ENCODE measurements around the gene LTF.
A peak's percentile ranks its signal among the peaks of the same experiment; 100 is the strongest.

The LTF gene

DNA sequence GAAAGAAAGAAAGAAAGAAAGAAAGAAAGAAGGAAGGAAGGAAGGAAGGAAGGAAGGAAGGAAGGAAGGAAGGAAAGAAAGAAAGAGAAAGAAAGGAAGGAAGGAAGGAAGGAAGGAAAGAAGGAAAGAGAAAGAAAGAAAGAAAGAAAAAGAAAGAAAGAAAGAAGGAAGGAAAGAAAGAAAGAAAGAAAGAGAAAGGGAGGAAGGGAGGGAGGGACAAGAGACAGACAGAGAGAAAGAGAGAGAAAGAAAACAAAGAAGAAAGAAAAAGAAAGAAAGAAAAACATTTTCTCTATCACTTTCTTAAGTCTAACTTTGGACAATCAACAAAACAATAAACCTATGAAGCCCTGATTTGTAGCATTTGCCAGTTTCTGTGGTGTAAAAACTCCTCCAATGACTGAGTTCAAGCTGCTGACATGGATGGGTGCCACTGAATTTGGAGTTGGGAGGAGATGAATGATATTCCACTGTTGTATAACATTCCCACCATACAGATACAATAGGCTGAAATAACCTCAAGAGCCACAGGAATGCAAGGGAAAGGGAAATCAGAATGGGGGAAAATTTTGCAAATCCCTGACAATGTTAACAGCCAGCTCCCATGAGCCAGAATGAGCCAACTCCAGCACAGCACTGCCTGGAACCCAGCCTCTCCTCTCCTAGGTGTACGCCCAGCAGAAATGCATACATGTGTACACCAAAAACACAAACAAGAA, 18.1 kb upstream of the LTF start:
- Mint-ChIP-seq H3K27ac (no peak overlapping the region), H3K4me1 (no peaks in the 10 kb centered on the region), H3K9me3 (no peaks in the 10 kb centered on the region), H3K36me3 (no peaks in the 10 kb centered on the region), H3K4me3 (no peak overlapping the region)
- ATAC-seq (no peak), DNase-seq (ENCODE audit: low spot score in 2 of 2) (no peak)

GRCh38 chr3:46481636-46482035, 16.9 kb upstream of the LTF start:
- no peak for ATAC-seq
- Mint-ChIP-seq H3K4me3 (no peak overlapping the region), H3K9me3 (no peaks in the 10 kb centered on the region), H3K36me3 (no peaks in the 10 kb centered on the region), H3K4me1 (no peaks in the 10 kb centered on the region), H3K27ac (no peak overlapping the region)
- no peak for DNase-seq (ENCODE audit: low spot score in 2 of 2)

GRCh38 chr3:46480491-46481195, 15.9 kb upstream of the LTF start:
- Mint-ChIP-seq H3K27ac (no peak overlapping the region), H3K9me3 (no peaks in the 10 kb centered on the region), H3K4me3 (no peak overlapping the region), H3K36me3 (no peaks in the 10 kb centered on the region), H3K4me1 (no peaks in the 10 kb centered on the region)
- DNase-seq (ENCODE audit: low spot score in 2 of 2) = no peak
- no peak for ATAC-seq

GRCh38 chr3:46479696-46480095, 15.0 kb upstream of the LTF start:
- H3K4me3 Mint-ChIP-seq = no peak overlapping the region
- H3K9me3 Mint-ChIP-seq = peaks cover 6% of the 10 kb centered on the region
- no peak for ATAC-seq
- H3K4me1 Mint-ChIP-seq = no peaks in the 10 kb centered on the region
- DNase-seq (ENCODE audit: low spot score in 2 of 2) = no peak
- no peaks in the 10 kb centered on the region for H3K36me3 Mint-ChIP-seq
- H3K27ac Mint-ChIP-seq = no peak overlapping the region

GRCh38 chr3:46479021-46479420, 14.3 kb upstream of the LTF start:
- Mint-ChIP-seq H3K9me3 (peaks cover 11% of the 10 kb centered on the region), H3K4me1 (no peaks in the 10 kb centered on the region), H3K27ac (no peak overlapping the region), H3K36me3 (no peaks in the 10 kb centered on the region), H3K4me3 (no peak overlapping the region)
- DNase-seq (ENCODE audit: low spot score in 2 of 2) = no peak
- no peak for ATAC-seq

- Mint-ChIP-seq H3K36me3 (no peaks in the 10 kb centered on the region), H3K27ac (no peak overlapping the region), H3K4me3 (no peak overlapping the region), H3K9me3 (peaks cover 12% of the 10 kb centered on the region), H3K4me1 (no peaks in the 10 kb centered on the region)
- DNase-seq (ENCODE audit: low spot score in 2 of 2) = no peak
- no peak for ATAC-seq
Observed at GRCh38 chr3:46478341-46478740, 13.6 kb upstream of the LTF start.

DNA sequence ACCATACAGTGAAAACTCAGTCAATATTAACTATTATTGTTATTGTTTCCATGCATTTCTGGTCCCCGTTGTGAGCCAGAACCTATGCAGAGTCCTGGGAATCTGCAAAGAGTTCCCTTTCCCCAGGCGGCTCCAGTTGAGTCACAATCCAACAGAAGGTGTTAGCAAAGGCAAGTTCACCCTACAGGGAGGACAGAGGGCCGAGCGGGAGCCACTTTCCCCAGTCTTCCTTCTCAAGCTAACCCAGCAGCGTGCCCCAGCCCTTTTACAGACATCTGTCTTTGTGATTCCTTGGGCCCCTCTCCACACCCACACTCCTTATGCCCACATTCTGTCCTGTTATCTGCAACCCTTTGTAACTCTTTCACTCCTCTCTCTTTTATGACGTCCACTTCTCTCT, 13.1 kb upstream of the LTF start:
- no peak for DNase-seq (ENCODE audit: low spot score in 2 of 2)
- ATAC-seq = no peak
- H3K27ac Mint-ChIP-seq = no peak overlapping the region
- no peaks in the 10 kb centered on the region for H3K36me3 Mint-ChIP-seq
- H3K9me3 Mint-ChIP-seq = peaks cover 12% of the 10 kb centered on the region
- H3K4me3 Mint-ChIP-seq = no peak overlapping the region
- no peaks in the 10 kb centered on the region for H3K4me1 Mint-ChIP-seq

DNA sequence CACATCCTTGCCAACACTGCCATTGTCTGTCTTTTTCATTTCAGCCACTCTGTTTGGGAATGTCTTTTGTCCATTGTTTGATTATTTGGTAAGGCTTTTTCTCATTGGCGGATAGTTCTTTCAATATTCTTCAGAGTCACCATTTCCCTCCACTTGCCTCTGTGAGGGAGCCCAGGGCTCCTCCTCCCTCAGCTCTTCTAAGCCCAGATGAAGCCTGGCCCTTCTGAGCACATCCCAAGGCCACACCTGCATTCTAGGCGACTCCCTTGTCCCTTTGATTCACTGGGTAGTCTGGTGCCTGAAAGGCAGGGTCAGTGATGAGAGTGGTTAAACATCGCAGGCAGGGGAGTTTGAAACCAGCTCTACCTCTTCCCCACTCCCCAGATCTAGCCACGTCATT, 12.4 kb upstream of the LTF start:
- Mint-ChIP-seq H3K27ac (no peak overlapping the region), H3K4me3 (no peak overlapping the region), H3K4me1 (no peaks in the 10 kb centered on the region), H3K36me3 (no peaks in the 10 kb centered on the region), H3K9me3 (peaks cover 12% of the 10 kb centered on the region)
- ATAC-seq = no peak
- DNase-seq (ENCODE audit: low spot score in 2 of 2) = no peak

DNA sequence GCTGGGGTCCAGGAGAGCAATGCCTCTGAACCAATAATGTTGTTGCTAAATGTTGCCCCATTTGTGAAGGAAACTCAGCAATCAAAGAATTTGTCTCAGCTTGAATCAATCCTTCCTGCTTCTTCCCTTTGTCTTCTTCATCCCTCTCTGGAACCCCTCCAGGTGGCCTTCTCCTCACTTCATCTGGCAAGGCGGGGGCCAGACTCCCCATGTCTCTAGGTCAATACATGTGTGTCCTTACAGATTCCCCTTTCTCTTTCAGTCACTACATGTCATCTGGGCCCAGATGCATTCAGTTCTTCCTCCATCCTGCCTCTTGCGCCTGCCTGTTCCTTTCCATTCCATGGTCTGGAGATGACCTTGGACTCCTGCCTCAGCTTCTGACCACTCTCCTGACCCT, 8.0 kb upstream of the LTF start:
- H3K9me3 Mint-ChIP-seq = peaks cover 12% of the 10 kb centered on the region
- no peak overlapping the region for H3K27ac Mint-ChIP-seq
- H3K4me3 Mint-ChIP-seq = no peak overlapping the region
- no peaks in the 10 kb centered on the region for H3K36me3 Mint-ChIP-seq
- ATAC-seq = no peak
- DNase-seq (ENCODE audit: low spot score in 2 of 2) = no peak
- no peaks in the 10 kb centered on the region for H3K4me1 Mint-ChIP-seq

DNA sequence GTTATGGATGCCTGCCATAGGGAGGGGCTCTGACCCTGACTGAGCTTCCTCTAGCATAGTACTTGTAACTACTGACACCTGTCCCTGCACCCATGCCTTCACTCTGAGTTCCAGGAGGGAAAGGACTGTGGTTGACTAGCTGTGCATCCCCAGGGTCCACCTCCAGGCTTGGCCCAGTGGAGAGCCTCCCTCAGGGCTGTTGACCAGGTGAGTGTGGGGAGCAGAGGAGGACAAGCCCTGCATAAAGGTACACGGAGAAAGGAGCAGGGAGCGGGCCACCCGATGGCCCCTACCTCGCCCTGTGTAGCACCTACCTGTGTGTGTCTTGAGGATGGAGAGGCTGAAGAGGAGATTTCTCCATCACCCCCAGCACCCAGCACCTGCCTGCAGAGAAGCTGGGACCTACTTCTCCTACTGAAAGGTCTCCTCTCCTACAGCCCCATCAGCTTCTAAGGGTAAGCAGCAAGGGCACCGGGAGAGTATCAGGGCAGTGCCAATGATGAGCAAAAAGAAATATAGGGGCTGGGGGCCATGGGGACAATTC, 6.7 kb upstream of the LTF start:
- Mint-ChIP-seq H3K4me3 (no peak overlapping the region), H3K9me3 (peaks cover 12% of the 10 kb centered on the region), H3K4me1 (no peaks in the 10 kb centered on the region), H3K27ac (no peak overlapping the region), H3K36me3 (no peaks in the 10 kb centered on the region)
- DNase-seq (ENCODE audit: low spot score in 2 of 2) (no peak), ATAC-seq (peak; percentile 36)

DNA sequence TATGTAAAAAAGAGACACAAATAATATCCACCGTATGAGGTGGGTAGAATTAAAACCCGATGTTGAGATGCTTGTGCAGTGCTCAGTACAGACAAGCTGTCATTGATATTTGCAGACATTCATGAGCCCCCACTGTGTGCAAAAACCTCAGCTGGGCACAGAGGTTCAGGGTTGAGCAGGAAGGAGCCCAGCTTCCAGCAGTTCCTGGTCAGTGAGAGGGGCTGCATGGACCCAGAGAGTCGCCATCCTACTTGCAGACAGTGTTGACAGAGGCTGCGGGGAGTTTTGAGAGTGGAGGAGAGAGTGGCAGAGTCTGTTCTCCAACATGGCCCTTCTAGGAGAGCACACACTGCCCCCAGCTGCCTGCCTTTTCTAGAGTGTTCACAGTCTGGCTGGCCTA, 6.1 kb upstream of the LTF start:
- Mint-ChIP-seq H3K27ac (no peak overlapping the region), H3K9me3 (peaks cover 12% of the 10 kb centered on the region), H3K4me3 (no peak overlapping the region), H3K4me1 (no peaks in the 10 kb centered on the region), H3K36me3 (no peaks in the 10 kb centered on the region)
- ATAC-seq = no peak
- no peak for DNase-seq (ENCODE audit: low spot score in 2 of 2)

DNA sequence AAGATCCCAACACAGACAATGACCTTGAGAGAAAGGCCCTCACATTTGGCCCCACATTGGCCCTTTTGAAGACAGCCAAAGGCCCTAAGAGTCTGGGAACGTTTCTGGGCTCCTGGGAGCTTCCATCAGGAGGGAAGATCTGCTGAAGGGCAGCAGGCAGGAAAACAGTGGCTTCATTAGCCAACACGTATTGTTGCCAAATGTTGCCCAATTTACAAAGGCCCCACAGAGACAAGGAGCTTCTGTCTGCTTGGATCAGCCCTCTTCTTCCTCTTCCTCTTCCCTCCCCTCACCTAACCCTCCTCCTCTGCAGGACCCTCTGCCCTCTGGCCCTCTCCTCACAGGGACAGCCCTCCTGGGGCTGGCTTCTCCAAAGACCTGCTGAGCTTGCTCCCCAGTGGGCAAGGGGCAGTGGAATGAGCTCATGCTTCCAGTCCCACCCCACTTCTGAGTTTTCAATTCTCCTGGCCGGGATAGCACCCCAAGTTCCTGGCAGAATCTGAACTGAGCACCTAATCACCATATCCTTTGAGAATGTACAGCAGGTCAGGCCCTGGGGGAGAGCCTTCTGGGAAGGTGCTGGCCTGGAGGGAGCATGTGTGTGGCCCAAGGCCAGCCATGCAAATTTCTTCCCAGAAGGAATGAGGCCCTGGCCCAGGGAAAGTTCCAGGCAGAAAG, 5.1 kb upstream of the LTF start:
- Mint-ChIP-seq H3K36me3 (no peaks in the 10 kb centered on the region), H3K27ac (no peak overlapping the region)
- DNase-seq (ENCODE audit: low spot score in 2 of 2) = no peak

GRCh38 chr3:46468753-46469600, 4.3 kb upstream of the LTF start:
- Mint-ChIP-seq H3K4me1 (peaks cover 4% of the 10 kb centered on the region), H3K4me3 (no peak overlapping the region), H3K27ac (no peak overlapping the region), H3K36me3 (no peaks in the 10 kb centered on the region), H3K9me3 (peaks cover under 1% of the 10 kb centered on the region)
- ATAC-seq (no peak), DNase-seq (ENCODE audit: low spot score in 2 of 2) (no peak)

More for the DNA sequence above, 5.1 kb upstream of the LTF start:
- H3K4me1 Mint-ChIP-seq = no peaks in the 10 kb centered on the region
- no peak overlapping the region for H3K4me3 Mint-ChIP-seq
- H3K9me3 Mint-ChIP-seq = peaks cover 7% of the 10 kb centered on the region
- ATAC-seq = no peak

GRCh38 chr3:46467562-46467961, 2.9 kb upstream of the LTF start:
- Mint-ChIP-seq H3K36me3 (no peaks in the 10 kb centered on the region), H3K27ac (no peak overlapping the region), H3K9me3 (no peaks in the 10 kb centered on the region), H3K4me1 (peaks cover 5% of the 10 kb centered on the region), H3K4me3 (no peak overlapping the region)
- DNase-seq (ENCODE audit: low spot score in 2 of 2) = no peak
- ATAC-seq = no peak

GRCh38 chr3:46466871-46467403, 2.2 kb upstream of the LTF start:
- H3K27ac Mint-ChIP-seq = no peak overlapping the region
- no peak for ATAC-seq
- no peak overlapping the region for H3K4me3 Mint-ChIP-seq
- no peaks in the 10 kb centered on the region for H3K36me3 Mint-ChIP-seq
- peaks cover 5% of the 10 kb centered on the region for H3K4me1 Mint-ChIP-seq
- H3K9me3 Mint-ChIP-seq = no peaks in the 10 kb centered on the region
- DNase-seq (ENCODE audit: low spot score in 2 of 2) = no peak

Measured in stimulated activated effector memory CD8-positive, alpha-beta T cell treated with anti-CD3 and anti-CD28 coated beads, Interleukin-12 subunit alpha, Interleukin-12 subunit beta, amount 100 ng/mL, for 72 hours (primary cell).